Hepatocyte (in vitro differentiated cells): ENCODE results near the gene GGT6.

ENCODE experiments used
- EZH2phosphoT487 ChIP-seq: fragments of 200-600 bp; sonication (generic); IDR thresholded peaks from one replicate; pipeline ENCODE4 v1.6.1; 2018; ENCODE audit warnings: antibody characterized with exemption, mild to moderate bottlenecking, low read depth, moderate library complexity; ENCODE audit not compliant: unreplicated experiment, severe bottlenecking
- TF ChIP-seq, protein P1 (sequence below): fragments of 200-600 bp; sonication (generic); IDR thresholded peaks from 2 replicates; pipeline ENCODE4 v1.5.1; 2016; ENCODE audit warnings: antibody characterized with exemption, mild to moderate bottlenecking; ENCODE audit not compliant: poor library complexity

DNA sequence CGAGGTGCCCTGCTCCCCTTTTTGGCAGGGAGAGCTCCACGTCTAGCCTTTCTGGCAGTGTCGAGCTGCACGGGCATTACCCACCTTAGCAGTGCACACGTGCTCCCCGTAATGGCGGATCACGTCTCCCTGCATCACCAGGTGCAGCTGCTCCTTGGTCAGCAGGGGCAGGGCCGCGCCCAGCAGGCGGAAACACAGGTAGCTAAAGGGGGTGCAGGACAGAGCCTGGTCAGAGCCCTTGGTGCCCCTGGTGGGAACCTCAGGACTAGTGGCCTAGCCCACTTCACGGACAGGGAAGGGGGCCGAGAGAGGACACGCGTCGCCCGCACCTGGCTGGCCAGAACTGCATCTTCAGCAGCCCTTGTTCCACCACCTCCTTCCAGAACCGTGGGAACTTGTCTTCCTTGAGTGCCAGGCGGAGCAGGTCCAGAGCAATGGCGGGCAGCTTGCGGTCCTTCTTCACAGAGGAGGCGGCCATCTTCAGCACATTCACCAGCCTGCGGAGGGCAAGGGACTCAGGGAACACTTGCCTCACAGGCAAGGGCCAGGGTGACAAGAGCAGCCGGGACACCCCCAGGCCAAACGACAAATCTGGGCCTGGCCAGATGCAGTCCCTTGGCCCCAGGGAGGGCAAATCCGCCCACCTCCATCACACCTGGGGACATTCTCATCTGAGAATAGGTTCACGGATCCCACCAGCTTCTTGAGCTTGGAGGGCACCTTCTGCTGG, 8.4 kb downstream of the GGT6 start:
- TF ChIP-seq, protein P1, sequence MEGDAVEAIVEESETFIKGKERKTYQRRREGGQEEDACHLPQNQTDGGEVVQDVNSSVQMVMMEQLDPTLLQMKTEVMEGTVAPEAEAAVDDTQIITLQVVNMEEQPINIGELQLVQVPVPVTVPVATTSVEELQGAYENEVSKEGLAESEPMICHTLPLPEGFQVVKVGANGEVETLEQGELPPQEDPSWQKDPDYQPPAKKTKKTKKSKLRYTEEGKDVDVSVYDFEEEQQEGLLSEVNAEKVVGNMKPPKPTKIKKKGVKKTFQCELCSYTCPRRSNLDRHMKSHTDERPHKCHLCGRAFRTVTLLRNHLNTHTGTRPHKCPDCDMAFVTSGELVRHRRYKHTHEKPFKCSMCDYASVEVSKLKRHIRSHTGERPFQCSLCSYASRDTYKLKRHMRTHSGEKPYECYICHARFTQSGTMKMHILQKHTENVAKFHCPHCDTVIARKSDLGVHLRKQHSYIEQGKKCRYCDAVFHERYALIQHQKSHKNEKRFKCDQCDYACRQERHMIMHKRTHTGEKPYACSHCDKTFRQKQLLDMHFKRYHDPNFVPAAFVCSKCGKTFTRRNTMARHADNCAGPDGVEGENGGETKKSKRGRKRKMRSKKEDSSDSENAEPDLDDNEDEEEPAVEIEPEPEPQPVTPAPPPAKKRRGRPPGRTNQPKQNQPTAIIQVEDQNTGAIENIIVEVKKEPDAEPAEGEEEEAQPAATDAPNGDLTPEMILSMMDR, result no peak
- no peak for TF ChIP-seq EZH2phosphoT487
